ENCODE measurements around the gene POLR2E.

Gene POLR2E

DNA sequence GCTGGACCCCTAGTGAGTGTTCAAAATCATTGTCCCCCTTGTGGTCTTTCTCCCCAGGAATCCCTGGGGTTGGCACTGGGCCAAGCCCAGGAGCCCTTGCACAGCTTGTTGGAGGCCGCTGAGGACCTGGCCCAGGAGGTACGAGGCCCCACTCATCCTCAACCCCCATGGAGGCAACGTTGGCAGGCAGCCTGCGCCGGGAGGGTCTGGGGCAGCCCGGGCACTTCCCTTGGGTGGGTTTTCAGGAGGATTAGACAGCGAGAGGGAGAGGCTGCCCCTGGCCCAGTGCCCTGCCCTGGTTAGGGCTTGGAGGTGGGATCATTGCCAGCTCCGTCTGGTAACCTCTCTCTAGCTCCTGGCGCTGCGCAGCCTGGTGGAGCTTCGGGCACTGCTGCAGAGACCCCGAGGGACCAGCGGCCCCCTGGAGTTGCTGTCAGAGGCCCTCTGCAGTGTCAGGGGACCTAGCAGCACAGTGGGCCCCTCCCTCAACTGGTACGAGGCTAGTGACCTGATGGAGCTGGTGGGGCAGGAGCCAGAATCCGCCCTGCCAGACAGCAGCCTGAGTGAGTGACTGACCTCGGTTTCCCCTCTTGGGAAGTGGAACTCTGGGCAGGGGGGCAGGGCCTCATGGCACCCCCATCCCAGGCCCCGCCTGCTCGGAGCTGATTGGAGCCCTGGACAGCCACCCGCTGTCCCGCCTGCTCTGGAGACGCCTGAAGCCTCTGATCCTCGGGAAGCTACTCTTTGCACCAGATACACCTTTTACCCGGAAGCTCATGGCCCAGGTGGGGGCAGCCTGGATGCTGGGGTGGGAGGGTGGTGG is 52.3 kb downstream of the POLR2E start:
- DNase-seq: no peak

DNA sequence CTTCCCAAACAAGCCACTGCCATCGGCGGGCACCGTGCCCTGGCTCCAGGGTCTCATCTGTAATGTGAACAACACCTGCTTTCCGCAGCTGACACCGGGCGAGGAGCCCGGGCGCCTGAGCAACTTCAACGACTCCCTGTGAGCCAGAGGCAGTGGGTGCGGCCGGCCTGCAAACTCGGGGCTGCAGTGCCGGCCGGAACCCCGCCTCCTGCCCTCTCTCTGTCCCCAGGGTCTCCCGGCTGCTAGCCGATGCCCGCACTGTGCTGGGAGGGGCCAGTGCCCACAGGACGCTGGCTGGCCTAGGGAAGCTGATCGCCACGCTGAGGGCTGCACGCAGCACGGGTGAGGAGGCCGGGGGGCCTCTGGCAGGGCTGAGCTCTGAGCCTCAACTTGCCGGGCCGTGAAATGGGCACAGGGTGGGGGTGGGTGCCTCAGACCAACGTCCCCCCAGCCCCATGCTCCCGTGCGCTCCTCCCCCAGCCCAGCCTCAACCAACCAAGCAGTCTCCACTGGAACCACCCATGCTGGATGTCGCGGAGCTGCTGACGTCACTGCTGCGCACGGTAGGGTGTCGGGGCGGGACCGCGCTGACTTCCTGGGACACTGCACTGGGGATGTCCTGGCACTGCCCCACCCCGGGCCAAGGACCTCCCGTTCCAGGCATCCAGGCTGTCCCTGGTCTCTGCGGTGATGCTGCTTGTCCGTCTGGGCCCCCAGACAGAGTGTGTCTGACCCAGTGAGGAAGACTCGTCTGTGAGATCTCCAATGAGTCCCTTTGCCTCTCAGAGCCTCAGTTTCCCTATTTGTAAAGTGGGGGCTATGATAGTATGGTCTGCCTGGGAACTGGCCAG is 53.1 kb downstream of the POLR2E start:
- no peak for DNase-seq

DNA sequence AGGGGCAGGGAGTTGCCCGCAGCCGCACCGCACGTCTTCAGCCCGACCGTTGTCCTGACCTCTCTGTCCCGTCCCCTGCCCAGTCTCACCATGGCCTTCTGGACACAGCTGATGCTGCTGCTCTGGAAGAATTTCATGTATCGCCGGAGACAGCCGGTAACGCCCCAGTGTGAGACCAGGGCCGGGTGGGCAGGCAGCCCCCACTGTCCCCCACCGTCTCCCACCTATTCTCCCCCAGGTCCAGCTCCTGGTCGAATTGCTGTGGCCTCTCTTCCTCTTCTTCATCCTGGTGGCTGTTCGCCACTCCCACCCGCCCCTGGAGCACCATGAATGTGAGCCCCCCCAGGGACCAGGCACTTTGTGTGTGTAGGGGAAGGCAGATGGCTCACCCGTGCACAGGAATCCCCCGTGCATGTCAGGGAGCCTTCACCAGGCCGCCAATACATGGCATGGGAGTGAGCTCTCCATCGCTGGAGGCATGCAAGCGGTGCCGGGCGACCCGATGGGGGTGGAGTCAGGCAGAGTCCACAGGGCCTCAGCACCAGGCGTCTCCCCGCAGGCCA is 53.8 kb downstream of the POLR2E start:
- DNase-seq: no peak

DNA sequence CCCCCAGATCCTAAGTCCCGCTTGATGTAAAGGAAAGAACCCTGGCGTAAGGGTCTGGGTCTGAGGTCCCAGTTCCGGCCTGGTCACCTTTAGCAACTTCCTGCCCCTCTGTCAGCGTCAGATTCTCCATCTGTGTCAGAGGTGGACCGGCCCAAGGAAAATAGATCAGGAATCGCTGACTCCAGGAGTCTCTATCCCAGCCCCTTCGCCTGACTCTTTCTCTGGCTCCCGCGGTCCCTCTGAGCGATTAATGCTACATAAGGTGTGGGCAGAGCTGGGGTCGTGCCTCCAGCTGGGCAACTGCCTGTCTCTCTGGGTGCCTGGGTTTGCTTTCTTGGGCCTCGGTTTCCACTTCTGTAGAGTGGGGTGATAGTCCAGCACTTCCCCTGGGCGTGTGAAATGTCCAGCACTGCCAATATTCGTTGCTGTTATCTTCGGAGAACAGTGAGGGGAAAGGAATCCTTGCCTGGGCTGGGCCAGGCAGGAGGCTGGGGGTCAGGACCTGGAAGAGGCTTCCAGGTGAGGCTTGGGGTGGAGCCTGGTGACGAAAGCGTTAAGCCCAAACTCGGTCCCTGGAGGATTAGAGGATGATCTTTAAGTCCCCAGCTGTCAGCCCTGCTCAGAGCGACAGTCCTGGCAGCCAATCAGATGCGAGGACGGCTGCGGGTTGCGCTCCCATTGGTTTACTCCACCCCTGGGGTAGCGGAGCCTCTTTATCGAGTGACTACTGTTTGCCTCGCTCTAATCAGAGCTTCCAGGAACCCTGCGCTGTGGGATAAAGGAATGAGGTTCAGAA is 54.5 kb downstream of the POLR2E start:
- peak; percentile 18 to 75 for DNase-seq

DNA sequence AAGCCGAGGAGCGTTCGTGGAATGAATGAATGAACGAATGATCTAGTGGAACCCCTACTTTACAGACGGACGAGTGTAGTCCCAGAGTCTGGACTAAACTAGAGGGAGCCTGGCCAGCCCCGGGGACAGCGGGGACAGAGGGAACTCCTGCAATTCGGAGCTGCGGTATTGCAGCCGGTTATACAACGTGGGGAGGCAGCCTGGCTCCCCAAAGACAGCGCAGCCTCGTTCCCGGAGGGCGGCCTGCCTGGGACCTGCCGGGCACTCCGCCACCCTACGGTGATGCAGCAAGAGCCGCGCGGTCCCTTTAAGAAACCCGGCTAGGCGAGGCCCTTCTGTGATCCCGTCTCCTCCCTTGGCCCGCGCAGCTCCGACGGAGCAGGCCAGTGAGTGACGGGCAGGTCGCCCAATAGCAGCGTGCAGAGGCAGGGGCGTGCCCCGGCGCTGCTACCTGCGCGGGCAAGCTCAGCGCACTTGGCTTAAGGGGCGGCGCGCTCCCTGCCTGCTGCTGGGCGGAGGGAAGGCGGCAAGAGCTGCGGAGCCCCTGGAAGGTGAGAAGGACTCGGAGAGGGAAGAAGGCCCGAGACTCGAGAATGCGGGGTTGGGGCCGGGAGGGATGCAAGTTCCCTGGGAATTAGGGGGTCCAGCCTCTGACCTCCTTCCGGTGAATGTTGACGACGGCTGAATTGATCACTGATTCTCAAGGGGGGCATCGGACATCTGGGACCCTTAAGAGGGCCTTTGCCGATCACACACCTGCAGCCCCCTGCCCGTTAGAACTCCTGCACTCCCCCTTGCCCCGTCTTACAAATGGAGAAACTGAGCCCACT is 55.3 kb downstream of the POLR2E start, which contains the start of gene ABCA7:
ABCA7 (plus strand) TSS at position 462 of the 830 bp plus-strand sequence. CDS start 1,255 bp downstream, outside the sequence.
- peak; percentile 64 to 93 for DNase-seq

DNA sequence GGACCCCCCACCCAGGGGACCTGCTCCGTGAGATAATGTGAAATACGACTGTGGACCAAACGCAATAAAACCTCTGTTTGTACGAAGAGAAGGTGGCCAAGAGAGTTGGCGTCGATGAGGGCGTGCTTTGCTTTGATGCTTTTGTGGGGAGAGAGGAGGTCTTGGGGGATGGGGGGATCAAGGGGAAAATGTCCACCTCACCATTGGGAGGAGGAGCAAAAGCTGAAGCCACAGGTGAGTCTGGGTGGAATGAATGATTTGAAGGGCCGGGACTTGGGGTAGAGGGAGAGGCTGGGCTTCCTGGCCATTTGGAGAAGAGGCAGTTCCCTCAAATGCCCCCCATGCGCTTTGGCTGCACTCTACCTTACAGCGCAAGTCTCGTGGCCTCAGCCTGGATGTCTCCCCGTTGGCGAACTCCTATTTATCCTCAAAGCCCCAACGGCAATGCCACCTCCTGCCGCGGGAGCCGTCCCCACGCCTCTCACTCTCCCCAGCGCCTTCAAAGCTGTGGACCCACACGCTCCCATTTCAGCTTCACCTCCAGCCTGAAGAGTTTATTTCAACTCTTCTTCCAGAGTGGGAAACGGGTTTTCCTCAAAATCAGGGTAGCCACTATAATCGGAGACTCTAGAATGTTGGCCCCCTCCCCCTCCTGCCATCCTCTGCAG is 56.1 kb downstream of the POLR2E start:
- no peak for DNase-seq

DNA sequence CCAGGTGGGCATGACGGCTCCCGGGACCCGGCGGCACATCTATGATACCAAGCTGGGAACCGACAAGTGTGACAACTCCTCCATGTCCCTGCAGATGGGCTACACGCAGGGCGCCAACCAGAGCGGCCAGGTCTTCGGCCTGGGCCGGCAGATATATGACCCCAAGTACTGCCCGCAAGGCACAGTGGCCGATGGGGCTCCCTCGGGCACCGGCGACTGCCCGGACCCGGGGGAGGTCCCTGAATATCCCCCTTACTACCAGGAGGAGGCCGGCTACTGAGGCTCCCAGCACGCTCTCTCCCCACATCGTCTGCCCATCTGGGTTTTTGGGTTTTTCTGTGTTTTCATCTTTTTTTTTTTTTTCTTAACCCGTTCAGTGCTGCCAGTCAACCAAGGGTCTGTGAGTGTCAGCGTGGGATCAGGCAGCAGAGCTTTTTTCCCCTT is 57.5 kb downstream of the POLR2E start:
- no peak for DNase-seq
